Activated naive CD4-positive, alpha-beta T cell treated with anti-CD3 and anti-CD28 coated beads, Interleukin-2, amount 50 U/mL, for 24 hours (primary cell): Measurements from ENCODE around the gene HIPK2.
A peak's percentile ranks its signal among the peaks of the same experiment; 100 is the strongest.

ENCODE experiments used
- H3K27ac Mint-ChIP-seq: one replicate; pipeline ENCODE4 v1.8.0; 2021; ENCODE audit warnings: mild to moderate bottlenecking, mixed read lengths
- H3K27me3 Mint-ChIP-seq: one replicate; pipeline ENCODE4 v1.8.0; 2021; ENCODE audit warnings: mixed read lengths
- H3K36me3 Mint-ChIP-seq: one replicate; pipeline ENCODE4 v1.8.0; 2021; ENCODE audit warnings: mixed read lengths
- H3K4me1 Mint-ChIP-seq: one replicate; pipeline ENCODE4 v1.8.0; 2021; ENCODE audit warnings: mixed read lengths
- H3K4me3 Mint-ChIP-seq: one replicate; pipeline ENCODE4 v1.8.0; 2021; ENCODE audit warnings: mild to moderate bottlenecking, mixed read lengths
- H3K9me3 Mint-ChIP-seq: one replicate; pipeline ENCODE4 v1.8.0; 2021; ENCODE audit warnings: mixed read lengths

HIPK2 gene

DNA sequence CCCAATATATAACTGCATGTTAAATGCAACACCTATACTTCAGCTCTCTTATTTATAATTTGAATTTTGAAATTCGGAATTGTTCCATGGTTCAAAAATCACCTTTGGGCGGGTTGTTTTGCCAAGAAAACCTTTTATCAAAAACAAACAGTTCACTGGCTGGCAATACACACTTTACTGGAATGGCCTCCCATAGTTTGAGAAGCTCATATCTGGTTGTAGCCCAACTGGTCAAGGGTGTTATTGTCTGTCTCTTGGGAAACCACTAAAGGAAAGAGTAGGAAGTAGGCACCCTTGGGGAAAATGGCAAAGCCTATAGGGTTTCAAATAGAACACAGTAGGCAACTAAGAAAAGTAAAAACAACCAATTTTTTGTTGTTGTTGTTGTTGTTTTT is 117.9 kb downstream of the HIPK2 start:
- Mint-ChIP-seq H3K9me3 (no peaks in the 10 kb centered on the region), H3K4me3 (no peak overlapping the region), H3K27me3 (no peaks in the 10 kb centered on the region), H3K4me1 (peaks cover 81% of the 10 kb centered on the region), H3K36me3 (peaks cover 14% of the 10 kb centered on the region), H3K27ac (peak overlapping the region; percentile 11)

DNA sequence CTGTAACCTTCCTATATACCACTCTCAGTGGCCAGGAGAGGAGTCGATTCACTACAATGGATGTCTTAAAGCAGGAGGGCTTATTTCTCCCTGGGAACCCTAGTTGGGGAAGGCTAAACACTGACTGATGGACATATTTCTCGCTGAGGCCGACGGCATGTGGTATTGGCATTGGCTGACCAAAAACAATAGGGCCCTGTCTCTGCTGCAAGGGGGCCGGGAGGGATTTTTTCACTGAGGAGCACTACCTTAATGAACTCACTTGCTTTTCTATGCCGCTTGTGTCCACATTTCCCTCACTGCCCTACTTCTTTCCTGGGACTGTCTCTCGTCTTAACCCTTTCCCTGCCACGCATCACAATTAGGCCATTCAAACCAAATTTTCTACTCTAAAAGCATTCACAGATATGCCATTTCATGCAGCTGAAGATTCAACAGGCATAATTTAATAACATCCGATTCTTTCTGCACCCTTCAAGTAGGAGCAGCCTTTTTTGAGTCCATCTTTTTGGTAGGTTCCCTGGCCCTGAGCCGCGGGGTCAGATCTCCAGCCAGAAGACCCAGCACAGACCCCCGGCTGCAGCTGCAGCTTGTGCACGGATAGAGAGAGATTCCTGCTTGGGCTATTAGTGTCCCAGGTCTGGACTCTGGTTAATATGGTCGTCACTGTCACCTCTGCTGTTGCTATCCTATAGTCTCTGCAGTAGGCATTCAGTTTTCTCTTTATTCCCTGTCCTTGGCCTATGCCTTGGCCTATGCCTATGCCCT is 118.7 kb downstream of the HIPK2 start:
- H3K27ac Mint-ChIP-seq = no peak overlapping the region
- H3K4me1 Mint-ChIP-seq = peaks cover 79% of the 10 kb centered on the region
- no peaks in the 10 kb centered on the region for H3K27me3 Mint-ChIP-seq
- H3K4me3 Mint-ChIP-seq = no peak overlapping the region
- peaks cover 12% of the 10 kb centered on the region for H3K36me3 Mint-ChIP-seq
- H3K9me3 Mint-ChIP-seq = no peaks in the 10 kb centered on the region

DNA sequence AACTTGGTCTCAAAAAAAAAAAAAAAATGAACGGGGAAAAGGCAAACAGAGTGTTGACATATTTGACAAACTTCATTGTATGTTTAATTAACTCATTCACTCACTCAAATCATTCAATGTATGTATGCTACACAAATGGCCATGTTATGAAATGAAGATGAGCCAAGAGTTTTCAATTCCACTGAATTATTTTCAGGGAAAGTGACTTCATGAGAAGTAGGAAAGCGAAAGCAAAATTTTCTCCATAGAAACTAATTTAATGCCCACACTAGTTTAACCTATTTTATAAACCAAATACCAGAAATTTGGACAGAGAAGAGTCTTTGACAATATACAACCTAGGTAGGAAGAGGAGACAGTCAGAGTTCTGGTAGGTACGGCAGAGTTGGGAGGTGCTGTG is 119.5 kb downstream of the HIPK2 start:
- Mint-ChIP-seq H3K27ac (peak overlapping the region; percentile 86), H3K4me1 (peaks cover 75% of the 10 kb centered on the region), H3K36me3 (peaks cover 12% of the 10 kb centered on the region), H3K9me3 (no peaks in the 10 kb centered on the region), H3K27me3 (no peaks in the 10 kb centered on the region), H3K4me3 (no peak overlapping the region)

DNA sequence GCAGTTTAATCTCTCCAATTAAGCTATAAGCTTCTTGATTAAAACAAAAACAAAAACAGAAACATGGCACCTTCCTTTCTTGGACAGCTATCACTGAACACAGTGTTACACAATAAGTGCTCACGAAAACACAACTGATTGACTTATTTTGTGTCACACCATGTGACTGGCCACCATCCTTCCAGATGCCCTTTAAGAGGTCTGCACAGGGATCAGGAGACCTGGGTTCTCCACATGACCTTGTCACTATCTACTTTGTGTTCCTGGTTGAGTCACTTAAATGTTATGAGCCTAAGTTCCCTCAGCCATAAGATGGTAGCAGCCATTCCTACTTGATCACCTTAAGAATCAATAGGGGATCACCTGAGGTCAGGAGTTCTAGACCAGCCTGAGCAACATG is 120.1 kb downstream of the HIPK2 start:
- Mint-ChIP-seq H3K36me3 (peaks cover 12% of the 10 kb centered on the region), H3K9me3 (no peaks in the 10 kb centered on the region), H3K4me1 (peaks cover 69% of the 10 kb centered on the region), H3K27ac (peak overlapping the region; percentile 14), H3K4me3 (no peak overlapping the region), H3K27me3 (no peaks in the 10 kb centered on the region)

DNA sequence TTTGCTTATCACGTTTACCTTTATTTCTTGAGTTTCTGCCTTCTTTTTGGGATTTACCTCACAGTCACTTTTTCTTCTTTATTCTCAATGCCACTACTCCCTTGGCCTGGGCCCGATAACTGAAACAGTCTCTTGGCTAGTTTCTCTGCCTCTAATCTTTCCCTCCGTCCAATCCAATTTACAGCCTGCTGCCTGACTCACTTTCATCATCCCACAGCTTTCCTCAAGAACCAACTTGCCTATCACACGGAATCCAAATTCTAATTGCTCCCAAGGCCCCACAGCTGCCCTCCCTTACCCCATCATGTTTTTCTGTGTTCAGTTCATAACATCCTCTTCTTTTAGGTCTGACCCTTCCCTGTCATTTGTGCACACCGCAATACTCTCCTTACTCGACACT is 121.4 kb downstream of the HIPK2 start:
- no peak overlapping the region for H3K4me3 Mint-ChIP-seq
- no peaks in the 10 kb centered on the region for H3K9me3 Mint-ChIP-seq

DNA sequence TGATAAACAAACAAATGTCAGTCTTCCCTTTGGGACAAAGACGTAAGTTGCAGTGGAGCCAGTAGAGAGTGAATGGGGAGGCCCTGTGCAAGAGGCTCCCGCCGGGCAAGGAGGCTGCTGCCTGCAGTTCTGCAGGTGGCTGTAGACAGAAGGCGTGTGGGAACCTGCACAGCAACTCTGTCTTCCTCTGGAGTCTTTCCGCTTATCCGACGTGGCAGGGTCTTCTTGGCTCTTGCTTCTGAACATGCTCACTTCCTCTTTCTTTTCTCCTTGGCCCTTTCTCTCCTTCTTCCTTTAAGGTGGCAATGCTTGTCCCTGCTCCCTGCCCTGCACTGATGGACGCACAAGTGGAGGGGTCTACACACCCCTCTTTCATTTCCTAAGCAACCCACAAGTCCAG is 122.5 kb downstream of the HIPK2 start:
- Mint-ChIP-seq H3K9me3 (no peaks in the 10 kb centered on the region), H3K36me3 (peaks cover 7% of the 10 kb centered on the region), H3K27me3 (no peaks in the 10 kb centered on the region), H3K4me1 (peaks cover 65% of the 10 kb centered on the region), H3K27ac (peak overlapping the region; percentile 1), H3K4me3 (no peak overlapping the region)

More for the DNA sequence above, 121.4 kb downstream of the HIPK2 start:
- peak overlapping the region; percentile 12 for H3K27ac Mint-ChIP-seq
- H3K27me3 Mint-ChIP-seq = no peaks in the 10 kb centered on the region
- H3K36me3 Mint-ChIP-seq = peaks cover 9% of the 10 kb centered on the region
- H3K4me1 Mint-ChIP-seq = peaks cover 66% of the 10 kb centered on the region

DNA sequence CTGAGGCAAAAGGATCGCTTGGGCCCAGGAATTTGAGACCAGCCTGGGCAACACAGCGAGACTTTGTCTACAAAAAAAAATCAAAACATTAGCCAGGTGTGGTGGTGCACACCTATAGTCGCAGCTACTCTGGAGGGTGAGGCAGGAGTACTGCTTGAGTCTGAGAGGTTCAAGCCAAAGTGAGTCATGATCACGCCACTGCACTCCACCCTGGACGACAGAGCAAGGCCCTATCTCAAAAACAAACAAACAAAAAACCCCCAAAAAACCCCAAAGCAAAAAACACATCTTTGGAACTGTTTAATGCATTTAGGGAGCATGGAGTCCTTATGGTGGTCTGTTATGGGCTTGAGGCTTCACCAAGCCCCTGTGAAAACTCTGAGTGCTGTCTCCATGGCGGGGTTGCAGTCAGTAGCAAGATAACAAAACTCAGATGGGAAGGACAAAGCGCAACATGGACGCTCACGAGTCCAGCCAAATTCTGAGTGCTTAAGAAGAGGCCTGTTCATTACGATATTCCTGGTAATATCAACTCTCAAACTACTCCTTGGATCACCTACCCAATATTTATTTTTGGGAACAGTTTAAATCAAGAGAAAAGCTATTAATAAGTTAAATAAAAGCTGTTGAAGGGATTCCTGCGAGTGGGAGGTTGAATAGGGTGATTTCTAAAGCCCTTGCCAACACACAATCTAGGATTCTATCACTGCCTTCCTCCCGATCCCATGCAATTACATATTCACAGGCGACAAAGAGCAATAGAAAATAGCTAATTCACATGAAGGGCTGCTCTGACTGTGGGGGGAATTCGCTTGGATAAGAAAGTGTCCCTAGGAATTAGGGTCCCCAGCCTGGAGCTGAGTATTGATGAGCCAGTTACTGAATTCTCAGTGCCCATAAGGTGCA is 123.3 kb downstream of the HIPK2 start:
- no peak overlapping the region for H3K4me3 Mint-ChIP-seq
- H3K27me3 Mint-ChIP-seq = no peaks in the 10 kb centered on the region
- H3K4me1 Mint-ChIP-seq = peaks cover 65% of the 10 kb centered on the region
- H3K36me3 Mint-ChIP-seq = peaks cover 7% of the 10 kb centered on the region
- no peaks in the 10 kb centered on the region for H3K9me3 Mint-ChIP-seq
- peak overlapping the region; percentile 1 for H3K27ac Mint-ChIP-seq

DNA sequence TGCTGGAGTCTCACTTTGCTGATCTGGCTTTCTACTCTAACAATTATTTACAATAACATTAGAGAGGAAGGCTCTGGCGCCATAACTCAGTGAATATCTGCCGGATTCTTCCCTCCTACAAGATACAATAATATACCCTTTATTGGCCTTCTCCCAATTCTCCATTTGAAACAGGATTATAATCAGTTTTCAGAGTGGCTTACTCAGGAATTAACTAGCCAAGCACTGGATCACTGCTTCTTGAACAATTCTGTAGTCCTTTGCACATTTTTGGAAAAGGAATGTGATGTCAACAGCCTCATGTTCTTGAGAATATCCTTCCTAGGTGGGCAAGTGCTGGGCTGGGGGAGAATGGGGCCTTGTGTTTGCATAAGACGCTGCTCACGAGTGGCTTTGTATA is 125.9 kb downstream of the HIPK2 start:
- Mint-ChIP-seq H3K36me3 (peaks cover 5% of the 10 kb centered on the region), H3K9me3 (no peaks in the 10 kb centered on the region), H3K27ac (no peak overlapping the region), H3K4me1 (peaks cover 69% of the 10 kb centered on the region), H3K4me3 (no peak overlapping the region), H3K27me3 (no peaks in the 10 kb centered on the region)

DNA sequence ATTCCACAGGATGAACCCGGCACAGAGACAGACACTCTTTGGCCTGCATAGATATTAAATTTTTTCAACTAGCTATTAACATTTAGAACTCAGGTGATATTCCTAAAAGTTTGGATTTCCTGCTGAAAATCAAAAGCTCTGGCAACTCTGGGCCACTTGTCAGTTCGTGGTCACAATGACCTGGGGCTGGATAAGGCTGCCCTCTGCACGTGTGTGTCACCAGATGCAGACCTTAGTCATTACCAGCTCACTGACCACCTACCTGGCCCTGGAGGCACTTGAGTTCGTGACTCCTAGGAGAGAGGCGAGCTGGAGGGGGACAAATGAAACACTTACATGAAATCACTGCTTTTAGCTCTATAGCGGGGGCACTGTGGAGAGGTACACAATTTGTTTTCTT is 126.5 kb downstream of the HIPK2 start:
- no peaks in the 10 kb centered on the region for H3K27me3 Mint-ChIP-seq
- peaks cover 71% of the 10 kb centered on the region for H3K4me1 Mint-ChIP-seq
- H3K4me3 Mint-ChIP-seq = no peak overlapping the region
- no peaks in the 10 kb centered on the region for H3K9me3 Mint-ChIP-seq
- no peak overlapping the region for H3K27ac Mint-ChIP-seq
- peaks cover 5% of the 10 kb centered on the region for H3K36me3 Mint-ChIP-seq

DNA sequence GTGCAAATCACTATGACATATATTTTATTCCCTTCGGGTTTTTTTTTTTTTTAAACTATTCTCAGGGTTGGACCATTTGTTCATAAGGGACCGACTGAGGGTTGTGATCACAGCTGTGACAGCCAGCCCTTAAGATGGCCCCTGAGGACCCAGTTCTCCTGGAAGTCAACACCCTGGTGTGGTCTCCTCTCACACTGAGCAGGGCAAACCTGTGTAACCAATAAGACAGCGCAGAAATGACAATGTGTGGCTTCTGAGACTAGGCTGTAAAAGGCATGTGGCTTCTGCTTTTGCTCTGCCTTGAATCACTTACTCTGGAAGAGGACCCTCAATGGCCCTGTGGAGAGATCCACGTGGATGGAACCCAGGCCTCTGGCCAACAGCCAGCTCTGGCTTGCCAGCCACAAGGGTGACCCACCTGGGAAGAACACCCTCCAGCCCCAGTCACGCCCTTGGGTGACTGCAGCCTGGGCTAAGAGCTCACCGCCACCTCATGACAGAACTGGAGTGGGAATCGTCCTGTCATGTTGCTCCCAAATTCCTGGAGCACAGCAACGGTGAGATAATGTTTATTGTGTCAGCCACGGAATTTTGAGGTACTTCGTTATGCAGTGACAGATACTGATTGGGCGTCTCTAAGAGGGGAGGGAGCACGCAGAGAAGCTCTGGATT is 127.2 kb downstream of the HIPK2 start:
- no peak overlapping the region for H3K4me3 Mint-ChIP-seq
- H3K36me3 Mint-ChIP-seq = peaks cover 2% of the 10 kb centered on the region
- H3K4me1 Mint-ChIP-seq = peaks cover 70% of the 10 kb centered on the region
- H3K27ac Mint-ChIP-seq = no peak overlapping the region
- H3K9me3 Mint-ChIP-seq = no peaks in the 10 kb centered on the region
- no peaks in the 10 kb centered on the region for H3K27me3 Mint-ChIP-seq

DNA sequence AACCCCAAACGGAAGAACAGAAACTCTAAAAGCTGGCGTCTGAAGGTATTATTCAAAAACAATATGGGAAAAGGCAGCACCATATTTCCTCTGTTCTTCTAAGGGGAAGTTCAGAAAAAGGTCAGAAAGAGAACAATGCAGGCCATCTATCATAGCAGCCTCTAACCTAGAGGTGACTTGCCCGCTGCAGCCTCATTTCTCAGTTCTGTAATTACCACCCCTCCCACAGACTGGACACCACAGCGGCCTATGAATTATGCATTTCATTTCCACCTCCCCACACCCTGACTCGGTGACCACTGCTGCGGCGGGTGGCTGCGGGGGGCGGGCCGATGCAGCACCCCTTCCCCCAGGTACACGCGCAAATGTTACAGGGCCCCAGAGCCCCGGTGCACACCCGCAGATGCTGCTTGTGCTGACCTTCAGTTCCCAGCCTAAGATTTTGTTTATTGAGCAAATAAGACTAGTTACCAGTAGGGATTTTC is 128.8 kb downstream of the HIPK2 start:
- no peaks in the 10 kb centered on the region for H3K36me3 Mint-ChIP-seq
- H3K27ac Mint-ChIP-seq = peak overlapping the region; percentile 79
- peak overlapping the region; percentile 73 for H3K4me3 Mint-ChIP-seq
- peaks cover 73% of the 10 kb centered on the region for H3K4me1 Mint-ChIP-seq
- H3K27me3 Mint-ChIP-seq = no peaks in the 10 kb centered on the region
- no peaks in the 10 kb centered on the region for H3K9me3 Mint-ChIP-seq

DNA sequence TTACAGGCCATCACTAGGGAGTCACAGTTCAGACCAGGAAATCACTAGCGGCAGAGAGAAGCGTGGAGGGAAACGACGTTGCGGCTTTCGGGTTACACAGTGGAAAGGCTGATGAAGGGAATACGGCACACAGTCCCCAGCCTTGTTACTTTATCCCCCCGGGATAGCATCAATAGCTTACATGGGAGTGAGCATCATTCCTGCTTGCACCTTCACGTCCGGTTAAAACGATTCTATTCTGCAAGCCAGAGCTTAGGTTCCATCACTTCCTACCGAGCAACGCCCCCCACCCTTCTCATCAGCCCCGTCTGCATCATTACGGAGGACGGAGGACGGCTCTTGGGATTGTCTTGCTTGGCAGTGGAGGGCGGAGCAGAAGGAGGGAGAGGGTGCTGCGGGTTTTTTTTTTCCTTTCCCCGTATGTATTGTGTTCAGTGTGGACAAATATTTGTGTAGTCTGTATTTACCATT is 129.4 kb downstream of the HIPK2 start:
- Mint-ChIP-seq H3K27me3 (no peaks in the 10 kb centered on the region), H3K4me3 (peak overlapping the region; percentile 73), H3K36me3 (no peaks in the 10 kb centered on the region), H3K27ac (peak overlapping the region; percentile 79), H3K4me1 (peaks cover 79% of the 10 kb centered on the region), H3K9me3 (no peaks in the 10 kb centered on the region)

DNA sequence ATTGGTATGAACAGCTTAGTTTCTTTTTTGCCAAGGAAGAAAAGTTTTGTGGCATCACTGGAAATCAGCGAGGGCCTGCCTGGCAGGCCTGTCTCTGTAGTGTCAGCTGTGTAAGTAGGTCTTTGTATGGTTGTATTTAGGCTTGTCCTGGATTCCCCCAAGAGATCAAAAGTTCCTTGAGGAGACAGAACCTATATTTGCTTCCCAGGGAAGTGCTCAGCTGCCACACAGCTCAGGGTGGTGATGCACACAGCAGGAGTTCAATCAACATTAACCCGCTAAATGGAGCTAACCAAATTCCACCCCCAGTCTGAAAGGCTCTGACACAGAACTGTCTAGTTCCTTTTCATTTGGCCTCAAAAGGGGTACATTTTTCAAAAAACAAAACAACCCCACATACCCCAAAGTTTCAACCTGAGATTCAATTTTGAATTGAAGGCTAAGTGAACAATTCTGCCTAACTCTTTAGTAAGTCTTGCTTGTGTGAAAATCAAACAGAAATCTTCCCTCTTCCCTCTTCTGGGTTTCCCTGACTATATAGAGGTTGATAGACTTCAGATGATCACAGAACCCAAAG is 129.9 kb downstream of the HIPK2 start:
- Mint-ChIP-seq H3K4me3 (peak overlapping the region; percentile 73), H3K36me3 (no peaks in the 10 kb centered on the region), H3K27ac (peak overlapping the region; percentile 79), H3K27me3 (no peaks in the 10 kb centered on the region), H3K9me3 (no peaks in the 10 kb centered on the region), H3K4me1 (peaks cover 83% of the 10 kb centered on the region)

DNA sequence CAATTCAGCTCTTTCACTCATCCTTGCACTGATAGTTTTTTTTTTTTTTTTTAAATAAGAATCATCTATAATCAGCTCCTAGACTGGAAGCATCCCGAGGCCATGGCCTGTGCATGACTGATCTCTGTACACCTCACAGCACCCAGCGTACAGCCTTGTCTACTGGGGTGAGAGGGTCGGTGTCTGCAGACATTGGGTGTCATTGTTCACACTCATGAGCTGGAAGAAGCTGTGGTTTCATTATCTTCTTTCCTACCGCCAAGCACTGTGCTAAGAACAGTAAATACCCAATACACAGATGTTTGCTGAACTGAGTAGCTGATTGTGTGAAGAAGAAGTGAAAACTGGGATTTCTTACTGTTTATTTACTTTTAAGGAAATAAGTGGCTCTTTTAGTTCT is 130.7 kb downstream of the HIPK2 start:
- H3K27me3 Mint-ChIP-seq = no peaks in the 10 kb centered on the region
- no peak overlapping the region for H3K27ac Mint-ChIP-seq
- no peak overlapping the region for H3K4me3 Mint-ChIP-seq

DNA sequence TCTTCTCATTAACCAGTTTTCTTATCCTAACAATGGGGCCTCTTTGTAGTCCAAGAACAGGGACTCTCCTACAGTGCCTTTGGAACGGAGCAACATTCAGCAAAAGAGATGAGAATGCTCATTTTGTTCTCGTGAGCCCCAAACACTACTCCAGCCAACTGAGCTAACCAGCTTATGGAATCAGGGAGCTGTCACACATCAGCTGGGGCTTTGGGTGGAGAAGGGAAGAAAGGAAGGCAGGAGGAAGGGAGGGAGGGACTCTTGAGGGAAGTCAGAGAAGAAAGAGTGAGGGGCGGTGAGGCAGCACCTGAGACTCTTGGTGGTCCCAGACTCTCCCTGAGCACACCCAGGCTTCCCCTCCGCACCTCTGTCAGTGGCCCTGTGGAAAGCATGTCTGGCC is 131.2 kb downstream of the HIPK2 start:
- peaks cover 92% of the 10 kb centered on the region for H3K4me1 Mint-ChIP-seq
- no peak overlapping the region for H3K4me3 Mint-ChIP-seq
- no peaks in the 10 kb centered on the region for H3K36me3 Mint-ChIP-seq
- H3K27me3 Mint-ChIP-seq = no peaks in the 10 kb centered on the region
- no peaks in the 10 kb centered on the region for H3K9me3 Mint-ChIP-seq
- H3K27ac Mint-ChIP-seq = no peak overlapping the region

More for the DNA sequence above, 130.7 kb downstream of the HIPK2 start:
- Mint-ChIP-seq H3K9me3 (no peaks in the 10 kb centered on the region), H3K4me1 (peaks cover 87% of the 10 kb centered on the region), H3K36me3 (no peaks in the 10 kb centered on the region)
